Activated CD4-positive, alpha-beta memory T cell treated with anti-CD3 and anti-CD28 coated beads, Interleukin-2, amount 10 ng/mL, durations not matched to agents 7 days and 5 days (primary cell): ENCODE data around the gene SERPINA10. TPM values are rescaled to one million over a fixed set of nuclear protein-coding genes. Genes with fewer than 3 reads are reported as not detected.

Experiments used
- CTCF ChIA-PET: fragments of 350-600 bp; sonication (Branson Sonifier 250); formaldehyde crosslinking; loops from one replicate; lab custom pipeline; 2021; ENCODE audit warnings: antibody characterized with exemption, inconsistent platforms; lab: Charles Lee
- POLR2A ChIA-PET: fragments of 350-600 bp; sonication (Branson Sonifier 250); formaldehyde crosslinking; loops from one replicate; lab custom pipeline; 2021; ENCODE audit warnings: antibody characterized with exemption; lab: Charles Lee
- DNase-seq: peaks from one replicate; pipeline ENCODE4 v3.0.0-alpha.2; 2020
- H3K27ac Mint-ChIP-seq: one replicate; pipeline ENCODE4 v1.8.0; 2021; ENCODE audit warnings: mild to moderate bottlenecking, mixed read lengths
- H3K27me3 Mint-ChIP-seq: one replicate; pipeline ENCODE4 v1.8.0; 2021; ENCODE audit warnings: mixed read lengths
- H3K36me3 Mint-ChIP-seq: one replicate; pipeline ENCODE4 v1.8.0; 2021; ENCODE audit warnings: low read depth, mixed read lengths
- H3K4me1 Mint-ChIP-seq: one replicate; pipeline ENCODE4 v1.8.0; 2021; ENCODE audit warnings: mixed read lengths
- H3K4me3 Mint-ChIP-seq: one replicate; pipeline ENCODE4 v1.8.0; 2021; ENCODE audit warnings: mild to moderate bottlenecking, mixed read lengths
- H3K9me3 Mint-ChIP-seq: one replicate; pipeline ENCODE4 v1.8.0; 2021; ENCODE audit warnings: mixed read lengths
- total RNA-seq, 2 experiments: library from RNA; stranded (reverse); gene quantifications; one replicate each; pipeline ENCODE4 v1.2.3, GENCODE V29; 2021

Gene SERPINA10
- total RNA-seq, 2 experiments from 2014 or later = not detected

DNA sequence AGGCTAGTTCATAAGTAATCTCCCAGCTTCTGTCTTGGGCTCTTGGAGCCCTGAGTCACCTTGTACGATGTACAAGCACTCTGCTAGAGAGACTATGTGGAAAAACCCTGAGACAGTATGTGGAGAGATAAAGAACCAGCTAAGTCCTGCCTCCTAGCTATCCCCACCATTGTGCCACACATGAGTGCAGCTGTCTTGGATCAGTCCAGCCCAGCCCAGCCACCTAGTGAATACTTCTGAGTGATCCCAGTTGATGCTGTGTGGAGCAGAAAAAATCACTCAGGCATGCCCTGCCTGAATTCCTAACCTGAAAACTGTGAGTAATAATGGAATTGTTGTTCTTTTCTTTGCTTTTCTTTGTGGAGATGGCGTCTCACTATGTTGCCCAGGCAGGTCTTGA lies 35.1 kb upstream of the SERPINA10 start:
- POLR2A ChIA-PET = no interaction called here
- no peaks in the 10 kb centered on the region for H3K4me1 Mint-ChIP-seq
- no peak overlapping the region for H3K4me3 Mint-ChIP-seq
- no peaks in the 10 kb centered on the region for H3K27me3 Mint-ChIP-seq
- no peaks in the 10 kb centered on the region for H3K9me3 Mint-ChIP-seq
- CTCF ChIA-PET = no interaction called here
- H3K27ac Mint-ChIP-seq = no peak overlapping the region
- DNase-seq = no peak
- H3K36me3 Mint-ChIP-seq = no peaks in the 10 kb centered on the region

GRCh38 chr14:94322648-94323570 lies 29.8 kb upstream of the SERPINA10 start, which contains the start of gene SERPINA6:
SERPINA6 (minus strand) TSS chr14:94323336; CDS start chr14:94314648, 8,688 bp downstream.
- no peak within 1 kb of the TSS for H3K4me3 Mint-ChIP-seq
- H3K27me3 Mint-ChIP-seq = peaks cover 2% of the 10 kb centered on the region
- no peaks in the 10 kb centered on the region for H3K36me3 Mint-ChIP-seq
- H3K4me1 Mint-ChIP-seq = no peaks in the 10 kb centered on the region
- H3K27ac Mint-ChIP-seq = no peak within 1 kb of the TSS
- DNase-seq = no peak
- POLR2A ChIA-PET = no interaction called here
- CTCF ChIA-PET = no interaction called here
- no peaks in the 10 kb centered on the region for H3K9me3 Mint-ChIP-seq

DNA sequence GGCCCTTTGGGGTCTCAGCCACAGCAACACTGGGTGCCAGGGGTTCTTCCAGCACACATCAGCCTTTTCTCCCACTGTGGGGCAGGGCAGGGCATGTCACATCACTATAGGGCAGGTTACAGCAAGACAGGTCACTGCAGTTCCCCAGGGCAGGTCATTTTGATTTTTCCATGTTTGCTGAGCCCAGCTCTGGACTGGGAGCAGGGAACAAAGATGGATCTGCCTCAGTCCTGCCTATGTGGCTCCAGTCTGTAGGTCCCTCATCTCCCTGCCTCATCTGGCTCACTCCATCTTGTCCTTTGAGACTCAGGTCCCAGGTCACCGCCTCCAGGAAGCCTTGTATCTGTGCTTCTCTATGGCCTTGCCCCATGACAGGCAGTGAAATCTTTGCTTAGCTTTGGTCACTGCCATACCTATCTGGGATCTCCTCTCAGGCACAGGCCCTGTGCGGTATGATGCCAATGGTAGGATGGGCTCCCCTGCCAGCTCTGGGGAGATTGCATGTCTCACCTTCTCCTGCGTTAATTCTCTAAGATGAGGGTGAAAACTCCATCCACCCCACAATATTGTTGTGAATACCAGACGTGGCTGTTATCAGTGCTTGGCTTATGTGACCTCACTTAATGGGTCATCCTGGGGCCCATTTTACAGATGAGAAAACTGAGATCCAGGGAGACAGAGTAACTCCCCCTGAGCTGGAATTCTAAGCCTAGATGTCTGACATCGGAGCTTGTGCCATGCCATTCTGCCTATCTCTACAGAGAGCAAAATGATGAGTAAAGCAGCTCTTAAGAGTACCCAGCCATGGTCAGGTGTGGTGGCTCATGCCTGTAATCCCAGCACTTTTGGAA lies 28.6 kb upstream of the SERPINA10 start:
- no peaks in the 10 kb centered on the region for H3K9me3 Mint-ChIP-seq
- ChIA-PET CTCF (no interaction called here), POLR2A (no interaction called here)
- no peaks in the 10 kb centered on the region for H3K4me1 Mint-ChIP-seq
- no peak for DNase-seq
- H3K36me3 Mint-ChIP-seq = no peaks in the 10 kb centered on the region
- H3K4me3 Mint-ChIP-seq = no peak overlapping the region
- H3K27me3 Mint-ChIP-seq = peaks cover 2% of the 10 kb centered on the region
- H3K27ac Mint-ChIP-seq = no peak overlapping the region

DNA sequence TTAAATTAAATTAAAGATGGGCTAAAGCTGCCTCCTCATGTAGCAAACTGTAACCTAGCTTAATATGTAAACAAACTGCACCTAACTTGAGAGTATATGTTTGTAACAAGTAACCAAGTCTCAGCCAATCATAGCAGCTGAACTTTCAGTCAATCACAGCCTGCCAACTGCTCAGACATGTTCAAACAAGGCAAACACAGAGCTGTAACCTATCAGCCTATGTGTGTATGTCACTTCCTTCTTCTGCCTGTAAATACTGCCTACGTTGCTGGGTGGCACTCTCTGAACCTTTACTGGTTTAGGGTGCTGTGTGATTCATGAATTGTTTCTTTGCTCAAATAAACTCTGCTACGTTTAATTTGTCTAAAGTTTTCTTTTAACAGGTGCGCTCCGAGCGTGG lies 27.2 kb upstream of the SERPINA10 start:
- no peaks in the 10 kb centered on the region for H3K9me3 Mint-ChIP-seq
- no peaks in the 10 kb centered on the region for H3K4me1 Mint-ChIP-seq
- peaks cover 2% of the 10 kb centered on the region for H3K27me3 Mint-ChIP-seq
- ChIA-PET CTCF (no interaction called here), POLR2A (no interaction called here)
- no peak for DNase-seq
- H3K36me3 Mint-ChIP-seq = no peaks in the 10 kb centered on the region
- H3K27ac Mint-ChIP-seq = no peak overlapping the region
- no peak overlapping the region for H3K4me3 Mint-ChIP-seq

GRCh38 chr14:94317259-94317658 lies 24.2 kb upstream of the SERPINA10 start:
- no peaks in the 10 kb centered on the region for H3K4me1 Mint-ChIP-seq
- no peaks in the 10 kb centered on the region for H3K36me3 Mint-ChIP-seq
- H3K9me3 Mint-ChIP-seq = no peaks in the 10 kb centered on the region
- H3K4me3 Mint-ChIP-seq = no peak overlapping the region
- H3K27ac Mint-ChIP-seq = no peak overlapping the region
- ChIA-PET CTCF (no interaction called here), POLR2A (no interaction called here)
- no peak for DNase-seq
- peaks cover 2% of the 10 kb centered on the region for H3K27me3 Mint-ChIP-seq

- H3K4me3 Mint-ChIP-seq = no peak overlapping the region
- H3K36me3 Mint-ChIP-seq = no peaks in the 10 kb centered on the region
- CTCF ChIA-PET = no interaction called here
- H3K27me3 Mint-ChIP-seq = peaks cover 2% of the 10 kb centered on the region
- no peaks in the 10 kb centered on the region for H3K9me3 Mint-ChIP-seq
- H3K4me1 Mint-ChIP-seq = no peaks in the 10 kb centered on the region
- DNase-seq = no peak
- POLR2A ChIA-PET = no interaction called here
- no peak overlapping the region for H3K27ac Mint-ChIP-seq
Observed at GRCh38 chr14:94316692-94317091, 23.6 kb upstream of the SERPINA10 start.

DNA sequence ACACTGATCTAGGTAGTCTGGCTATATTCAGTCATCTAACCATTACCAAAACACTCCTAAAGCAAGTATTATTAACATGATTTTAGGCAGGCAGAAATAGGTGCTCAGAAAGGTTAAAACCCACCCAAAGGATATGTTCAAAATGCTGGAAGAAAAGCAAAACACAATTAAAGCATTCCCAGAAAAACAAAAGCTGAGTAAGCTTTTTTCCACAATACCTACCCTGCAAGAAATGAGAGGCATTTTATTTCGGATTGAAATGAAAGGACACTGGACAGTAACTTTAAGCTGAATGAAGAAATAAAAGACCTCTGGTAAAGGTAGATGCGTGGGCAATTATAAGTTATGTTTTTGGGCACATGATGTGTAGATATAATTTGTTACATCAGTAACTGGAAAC lies 21.8 kb upstream of the SERPINA10 start:
- no peak for DNase-seq
- Mint-ChIP-seq H3K27ac (no peak overlapping the region), H3K36me3 (no peaks in the 10 kb centered on the region), H3K27me3 (peaks cover 2% of the 10 kb centered on the region), H3K4me1 (no peaks in the 10 kb centered on the region), H3K4me3 (no peak overlapping the region), H3K9me3 (no peaks in the 10 kb centered on the region)
- POLR2A ChIA-PET = no interaction called here
- CTCF ChIA-PET = no interaction called here

DNA sequence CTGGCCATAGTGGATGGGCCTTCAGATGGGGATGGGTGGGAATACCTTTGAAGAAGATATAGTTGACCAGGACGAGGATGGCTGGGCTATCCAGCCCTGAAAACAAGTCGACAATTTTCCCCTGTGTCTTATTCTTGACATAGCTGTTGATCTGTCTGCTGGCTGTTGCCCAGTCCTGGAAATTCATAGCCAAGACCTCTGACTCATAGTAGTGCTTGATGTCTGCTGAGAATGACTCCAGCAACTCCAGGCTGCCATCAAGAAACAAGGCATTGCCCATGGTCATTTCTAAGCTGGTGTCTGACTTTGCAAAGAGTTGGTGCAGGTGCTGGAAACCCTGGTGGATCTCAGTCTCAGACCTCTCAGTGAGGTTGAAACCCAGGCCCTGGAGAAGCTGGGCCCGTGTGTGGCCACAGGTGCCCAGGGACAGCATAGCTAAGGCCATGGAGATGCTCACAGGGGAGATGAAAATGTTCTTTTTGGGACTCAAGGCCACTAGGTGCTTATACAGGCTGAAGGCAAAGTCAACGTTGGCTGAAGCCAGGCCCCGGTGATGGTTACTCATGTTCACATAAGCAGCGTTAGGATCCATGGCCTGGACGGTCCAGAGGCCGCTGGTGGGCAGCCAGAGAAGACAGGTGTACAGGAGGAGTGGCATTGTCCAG lies 21.1 kb upstream of the SERPINA10 start:
- Mint-ChIP-seq H3K36me3 (no peaks in the 10 kb centered on the region), H3K4me3 (no peak overlapping the region), H3K27ac (no peak overlapping the region), H3K4me1 (no peaks in the 10 kb centered on the region), H3K27me3 (peaks cover 2% of the 10 kb centered on the region), H3K9me3 (no peaks in the 10 kb centered on the region)
- POLR2A ChIA-PET = no interaction called here
- DNase-seq = no peak
- CTCF ChIA-PET = no interaction called here

- Mint-ChIP-seq H3K36me3 (no peaks in the 10 kb centered on the region), H3K4me1 (no peaks in the 10 kb centered on the region), H3K4me3 (no peak overlapping the region), H3K27me3 (no peaks in the 10 kb centered on the region), H3K9me3 (peaks cover 9% of the 10 kb centered on the region), H3K27ac (no peak overlapping the region)
- ChIA-PET POLR2A (no interaction called here), CTCF (no interaction called here)
- no peak for DNase-seq
Observed at GRCh38 chr14:94312481-94313246, 19.6 kb upstream of the SERPINA10 start.

DNA sequence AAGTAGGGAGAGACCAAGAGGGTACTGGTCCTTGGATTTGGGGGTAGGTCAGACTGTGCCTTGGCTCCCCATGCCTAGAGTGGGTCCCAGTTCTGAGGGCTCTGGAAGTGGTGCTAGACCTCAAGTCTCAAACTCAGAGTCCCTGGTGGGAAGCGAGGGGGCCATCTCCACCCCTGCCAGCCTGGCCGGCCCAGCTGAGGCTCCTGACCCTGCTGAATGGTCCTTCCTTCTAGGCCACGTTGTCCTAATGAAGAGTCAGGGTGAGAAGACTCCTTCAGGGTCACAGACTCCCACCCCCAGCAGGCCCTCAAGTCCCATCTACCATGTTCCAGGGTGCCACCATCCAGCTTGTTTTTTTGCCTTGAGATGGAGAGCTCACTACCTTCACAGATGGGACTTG lies 17.2 kb upstream of the SERPINA10 start:
- Mint-ChIP-seq H3K9me3 (peaks cover 12% of the 10 kb centered on the region), H3K4me3 (no peak overlapping the region), H3K4me1 (no peaks in the 10 kb centered on the region), H3K36me3 (no peaks in the 10 kb centered on the region), H3K27me3 (no peaks in the 10 kb centered on the region), H3K27ac (no peak overlapping the region)
- ChIA-PET CTCF (interaction anchor here (1.3 kb wide), 1 partner anchor 176 kb away, joined by 3 read pairs; no protein-coding TSS in a partner anchor), POLR2A (no interaction called here)
- DNase-seq = no peak

DNA sequence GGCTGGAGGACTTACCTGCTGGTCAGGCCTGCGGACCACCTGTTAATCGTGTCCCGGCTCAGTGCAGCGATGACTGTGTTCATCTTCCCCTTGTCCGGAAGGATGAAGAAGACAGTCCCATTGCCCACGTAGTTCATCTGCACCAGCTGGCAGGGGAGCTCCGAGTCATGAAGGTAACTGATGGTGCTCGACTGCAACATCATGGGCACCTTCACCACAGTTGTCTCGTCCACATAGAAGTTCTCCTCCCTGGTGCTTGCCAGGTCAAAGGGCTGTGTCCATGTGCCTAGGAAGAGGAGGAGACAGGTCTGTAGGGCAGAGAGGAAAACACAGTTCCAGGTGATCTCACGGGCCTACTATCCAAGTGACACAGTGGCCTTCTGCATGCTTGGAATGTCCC lies 16.7 kb upstream of the SERPINA10 start:
- CTCF ChIA-PET = interaction anchor here (1.3 kb wide), 1 partner anchor 176 kb away, joined by 3 read pairs; no protein-coding TSS in a partner anchor

GRCh38 chr14:94307410-94307992 lies 14.4 kb upstream of the SERPINA10 start:
- Mint-ChIP-seq H3K36me3 (no peaks in the 10 kb centered on the region), H3K4me3 (no peak overlapping the region), H3K27ac (no peak overlapping the region), H3K27me3 (no peaks in the 10 kb centered on the region), H3K4me1 (no peaks in the 10 kb centered on the region), H3K9me3 (peaks cover 12% of the 10 kb centered on the region)
- ChIA-PET CTCF (no interaction called here), POLR2A (no interaction called here)
- DNase-seq = no peak

More for the DNA sequence above, 16.7 kb upstream of the SERPINA10 start:
- H3K9me3 Mint-ChIP-seq = peaks cover 12% of the 10 kb centered on the region
- H3K4me1 Mint-ChIP-seq = no peaks in the 10 kb centered on the region
- no peak overlapping the region for H3K27ac Mint-ChIP-seq
- POLR2A ChIA-PET = no interaction called here
- no peak overlapping the region for H3K4me3 Mint-ChIP-seq
- no peak for DNase-seq
- H3K36me3 Mint-ChIP-seq = no peaks in the 10 kb centered on the region
- no peaks in the 10 kb centered on the region for H3K27me3 Mint-ChIP-seq
